GM19397 (cell line): ENCODE results near the gene RAB6C.
"Not testable (repeated sequence)": the region's sequence is repeated elsewhere in the genome, so short reads cannot be mapped to it uniquely, and the experiment has no call there.

ENCODE experiments used
- ATAC-seq: cut with Tn5 transposase; IDR thresholded peaks from one replicate; pipeline ENCODE4 v1.9.1; 2021; ENCODE audit warnings: mild to moderate bottlenecking, moderate library complexity; ENCODE audit not compliant: unreplicated experiment

Gene RAB6C

GRCh38 chr2:129979629-129980155 is at the start of gene RAB6C:
Gene RAB6C (plus strand): TSS chr2:129979666. CDS start chr2:129980116, 450 bp downstream.
- not testable (repeated sequence) for ATAC-seq

- no peak for ATAC-seq
Observed at GRCh38 chr2:129930451-129930850, 49.0 kb upstream of the RAB6C start.

- not testable (repeated sequence) for ATAC-seq
Observed at GRCh38 chr2:129933387-129933786, 46.1 kb upstream of the RAB6C start.

DNA sequence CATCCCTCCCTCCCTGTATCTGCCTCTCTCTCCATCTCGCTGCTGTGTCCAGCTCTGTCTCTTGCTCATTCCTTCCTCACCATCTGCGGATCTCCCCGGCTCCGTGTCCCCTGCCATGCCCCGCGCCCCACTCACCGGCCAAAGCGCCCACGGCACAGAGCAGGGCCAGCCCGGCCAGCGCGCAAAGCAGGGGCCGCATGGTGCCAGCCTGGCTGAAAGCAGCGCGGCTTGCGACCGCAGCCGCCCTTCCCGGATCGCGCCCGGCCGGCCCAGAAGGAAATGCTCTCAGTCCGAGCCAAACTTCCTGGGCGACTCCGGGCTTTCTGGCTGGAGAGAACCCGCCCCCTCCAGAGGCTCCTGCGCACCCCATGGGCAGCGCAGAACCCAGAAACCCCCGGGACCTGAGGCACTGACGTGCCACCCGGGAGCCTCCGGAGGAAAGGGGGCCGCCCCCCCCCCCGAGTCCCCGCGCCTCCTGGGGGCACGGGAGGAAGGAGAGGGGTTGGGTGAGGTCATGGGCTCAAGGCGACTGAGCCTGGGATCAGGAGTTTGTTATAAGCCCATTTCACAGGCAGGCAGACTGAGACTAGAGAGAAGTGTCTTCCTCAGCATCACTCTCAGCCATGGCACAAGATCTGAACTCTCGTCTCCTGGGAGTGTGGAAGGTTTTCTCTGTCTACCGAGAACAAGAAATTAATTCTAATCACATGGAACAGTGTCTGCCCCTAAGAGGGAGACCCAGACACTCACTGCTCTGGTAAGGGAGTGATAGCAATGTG is 45.2 kb upstream of the RAB6C start:
- no peak for ATAC-seq

- ATAC-seq, result no peak
Observed at GRCh38 chr2:129935118-129935517, 44.3 kb upstream of the RAB6C start.

DNA sequence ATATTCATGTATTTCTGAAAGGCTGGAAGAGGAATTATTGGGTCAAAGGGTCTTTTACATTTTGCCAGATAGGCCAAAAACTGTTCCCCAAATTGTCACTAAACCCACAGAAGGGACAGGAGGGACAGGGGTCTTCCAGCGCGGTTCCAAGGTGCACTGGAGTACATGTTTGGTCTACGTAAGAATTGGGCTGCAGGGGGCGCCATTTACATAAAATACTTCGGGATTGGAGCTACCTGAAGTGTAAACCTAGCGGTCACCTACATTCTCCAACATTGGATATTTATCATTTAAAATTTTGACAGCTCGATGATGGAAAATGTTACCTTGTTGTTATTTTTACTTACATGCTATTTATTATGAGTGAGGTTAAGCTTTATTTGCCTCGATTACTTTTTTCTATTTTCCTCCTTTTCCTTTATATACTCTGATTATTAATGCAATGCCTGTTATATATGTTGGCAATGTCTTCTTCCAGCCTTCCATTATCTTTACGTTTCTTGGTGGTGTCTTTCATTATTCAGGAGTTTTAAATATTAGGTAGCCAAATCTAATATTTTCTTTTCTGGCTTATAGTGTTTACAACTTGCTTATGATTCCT is 43.0 kb upstream of the RAB6C start:
- ATAC-seq, result no peak

DNA sequence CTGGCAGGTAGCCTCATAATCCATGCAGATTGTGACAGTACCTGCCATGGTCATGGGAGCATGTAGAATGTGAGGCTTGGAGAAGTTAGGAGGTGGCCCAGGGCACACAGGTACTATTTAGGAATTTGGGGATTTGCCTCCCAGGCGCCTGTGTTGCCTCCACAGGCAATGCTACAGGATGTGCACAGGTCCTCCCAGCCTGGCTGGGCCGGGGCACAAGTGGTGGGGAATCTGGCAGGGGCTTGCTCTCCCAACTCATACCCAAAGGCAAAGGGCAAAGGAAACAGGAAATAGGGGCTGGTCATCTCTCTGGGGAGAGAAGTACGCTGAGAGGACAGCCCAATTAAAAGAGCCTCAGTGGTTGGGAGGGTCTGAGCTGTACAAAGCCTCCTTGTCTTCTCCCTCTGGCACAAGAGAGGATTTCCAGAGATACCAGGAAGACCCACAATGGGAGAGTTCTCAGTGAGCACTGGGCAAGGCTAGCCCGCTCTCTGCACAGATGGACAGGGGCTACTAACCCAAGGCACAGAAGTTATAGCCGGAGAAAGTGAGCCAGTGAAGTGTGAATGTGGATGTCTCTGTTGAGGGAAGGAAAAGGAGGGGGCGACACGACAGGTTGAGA is 40.5 kb upstream of the RAB6C start:
- not testable (repeated sequence) for ATAC-seq

DNA sequence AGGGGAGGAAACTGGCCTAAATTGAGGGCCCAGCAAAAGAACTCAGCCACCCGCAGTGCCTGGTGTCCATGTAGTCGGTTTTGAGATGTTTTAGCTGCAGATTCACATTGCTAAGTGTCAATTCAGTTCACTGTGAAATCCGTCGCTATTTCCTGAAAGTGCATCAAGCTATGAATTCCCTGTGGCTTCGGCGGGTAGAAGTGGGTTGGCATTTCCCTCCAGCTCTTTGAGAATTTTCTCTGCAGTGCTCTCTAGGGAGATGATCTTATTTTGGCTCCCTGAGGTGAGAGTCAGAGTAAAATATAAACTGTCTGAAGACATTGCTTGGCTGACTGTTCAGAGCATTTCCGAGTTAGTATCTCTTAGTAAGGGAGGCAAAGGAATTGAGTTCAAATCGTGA is 36.0 kb upstream of the RAB6C start:
- not testable (repeated sequence) for ATAC-seq

DNA sequence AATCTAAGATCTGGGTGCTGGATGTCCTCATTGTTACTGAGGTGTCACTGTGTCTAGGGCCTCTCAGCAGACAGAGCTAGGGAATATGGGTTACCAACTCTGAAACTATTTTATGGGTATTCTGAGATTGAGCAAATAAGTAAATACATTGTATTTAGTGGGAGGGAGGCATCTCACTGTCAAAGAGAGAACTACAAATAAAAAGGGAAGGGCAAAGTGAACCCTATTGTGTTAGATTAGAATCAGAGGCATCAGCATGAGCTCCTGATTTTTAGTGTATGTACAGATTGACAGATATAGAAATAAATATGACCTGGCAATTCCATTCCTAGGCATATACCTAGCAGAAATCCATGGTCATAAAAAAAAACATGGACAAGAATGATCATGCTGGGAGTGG is 33.9 kb upstream of the RAB6C start:
- no peak for ATAC-seq

DNA sequence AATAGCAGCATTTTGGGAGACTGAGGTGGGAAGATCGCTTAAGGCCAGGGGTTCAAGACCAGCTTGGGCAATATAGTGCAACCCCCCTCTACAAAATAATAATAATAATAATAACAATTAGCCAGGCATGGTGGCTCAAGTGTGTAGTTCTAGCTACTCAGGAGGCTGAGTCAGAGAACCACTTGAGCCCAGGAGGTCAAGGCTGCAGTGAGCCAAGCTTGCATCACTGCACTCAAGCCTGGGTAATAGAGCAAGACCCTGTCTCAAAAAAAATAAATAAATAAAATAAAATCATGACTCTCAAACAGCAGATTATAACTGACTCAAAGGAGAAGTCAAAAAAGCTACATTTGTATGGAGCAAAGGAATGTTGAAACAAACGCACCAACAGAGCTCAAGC is 31.8 kb upstream of the RAB6C start:
- ATAC-seq, result not testable (repeated sequence)

GRCh38 chr2:129956171-129956570 is 23.3 kb upstream of the RAB6C start:
- not testable (repeated sequence) for ATAC-seq

DNA sequence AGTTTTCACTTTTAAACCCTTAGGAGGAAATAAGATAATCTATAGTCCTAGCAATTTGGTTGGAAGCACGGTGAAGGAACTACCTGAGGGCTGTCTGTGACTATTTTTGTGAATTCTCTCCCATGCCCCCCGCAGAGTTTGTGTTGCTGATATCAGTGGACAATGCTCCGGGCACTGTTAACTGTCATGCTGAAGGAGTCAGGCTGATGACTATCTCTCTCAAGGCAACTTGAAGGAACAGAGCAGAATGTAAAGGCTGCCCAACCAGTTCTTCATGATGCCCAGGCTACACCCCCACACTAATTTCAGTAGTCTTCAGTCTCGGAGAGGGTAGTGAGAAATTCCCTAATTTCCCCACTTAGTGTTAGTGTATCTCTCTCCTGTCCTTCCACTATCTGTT is 21.6 kb upstream of the RAB6C start:
- ATAC-seq, result no peak

DNA sequence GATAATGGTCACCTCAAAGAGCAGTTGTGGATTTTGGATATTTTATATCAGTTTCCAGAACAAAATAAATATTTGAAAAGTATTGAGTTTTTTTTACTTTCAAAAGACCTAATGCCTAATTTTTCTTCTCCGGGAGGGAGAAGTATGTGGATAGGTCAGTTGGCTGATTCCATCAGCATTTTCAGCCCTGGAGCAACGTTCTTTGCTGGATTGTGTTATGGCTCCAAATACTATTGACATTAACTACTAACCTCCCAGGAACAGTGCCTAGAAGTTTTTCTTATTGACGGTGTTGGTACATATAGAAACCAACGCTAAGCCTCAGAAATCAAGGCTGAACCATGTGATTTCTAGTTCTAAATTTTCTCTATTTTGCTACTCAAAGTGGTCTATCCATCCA is 20.7 kb upstream of the RAB6C start:
- ATAC-seq, result not testable (repeated sequence)

DNA sequence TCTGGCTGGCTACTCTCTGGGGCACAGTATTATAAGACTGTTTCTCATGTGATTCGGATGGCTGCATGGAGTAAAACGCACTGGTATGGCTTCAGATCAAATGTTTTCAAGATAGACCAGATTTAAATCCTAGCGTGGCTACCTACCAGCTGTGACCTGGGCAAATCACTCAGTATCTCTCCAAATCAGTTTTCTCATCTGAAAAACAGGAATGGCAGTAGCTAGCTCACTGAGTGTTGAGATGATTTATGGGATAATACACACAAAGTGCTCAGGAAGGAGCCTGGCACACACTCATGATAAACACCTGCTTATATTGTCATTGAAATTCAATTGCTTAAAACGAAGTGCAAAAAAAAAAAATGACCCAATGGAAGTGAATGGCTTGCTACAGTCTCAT is 10.9 kb upstream of the RAB6C start:
- ATAC-seq, result not testable (repeated sequence)

GRCh38 chr2:129975016-129975774 is 4.3 kb upstream of the RAB6C start:
- ATAC-seq, result no peak

- ATAC-seq, result not testable (repeated sequence)
Observed at GRCh38 chr2:129976969-129977368, 2.5 kb upstream of the RAB6C start.

GRCh38 chr2:129977986-129978385 is 1.5 kb upstream of the RAB6C start:
- no peak for ATAC-seq

DNA sequence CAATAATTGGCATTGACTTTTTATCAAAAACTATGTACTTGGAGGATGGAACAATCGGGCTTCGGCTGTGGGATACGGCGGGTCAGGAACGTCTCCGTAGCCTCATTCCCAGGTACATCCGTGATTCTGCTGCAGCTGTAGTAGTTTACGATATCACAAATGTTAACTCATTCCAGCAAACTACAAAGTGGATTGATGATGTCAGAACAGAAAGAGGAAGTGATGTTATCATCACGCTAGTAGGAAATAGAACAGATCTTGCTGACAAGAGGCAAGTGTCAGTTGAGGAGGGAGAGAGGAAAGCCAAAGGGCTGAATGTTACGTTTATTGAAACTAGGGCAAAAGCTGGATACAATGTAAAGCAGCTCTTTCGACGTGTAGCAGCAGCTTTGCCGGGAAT is 780 bp downstream of the RAB6C start:
- ATAC-seq, result not testable (repeated sequence)

DNA sequence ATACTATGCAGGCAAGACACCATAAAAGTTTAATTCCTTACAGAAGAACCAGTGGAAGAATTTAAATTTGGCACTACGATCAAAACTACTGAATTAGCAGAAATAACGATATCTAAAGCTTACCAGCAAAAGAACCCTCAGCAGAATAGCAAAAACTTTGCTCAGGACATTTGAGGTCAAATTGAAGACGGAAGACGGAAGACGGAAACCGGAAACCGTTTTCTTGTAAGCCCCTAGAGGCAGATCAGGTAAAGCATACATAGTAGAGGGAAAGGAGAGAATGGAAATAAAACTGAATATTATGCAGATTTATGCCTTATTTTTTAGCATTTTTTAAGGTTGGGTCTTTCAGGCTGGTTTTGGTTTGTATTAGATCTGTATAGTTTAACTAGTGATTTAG is 2.2 kb downstream of the RAB6C start:
- ATAC-seq, result not testable (repeated sequence)

- no peak for ATAC-seq
Observed at GRCh38 chr2:129984426-129984825, 5.0 kb downstream of the RAB6C start.

GRCh38 chr2:129992415-129993006 is 13.0 kb downstream of the RAB6C start:
- ATAC-seq, result not testable (repeated sequence)
